Lower lobe of right lung (tissue), 2 donors: ENCODE data around the gene DENND4A. TPM values are rescaled to one million over a fixed set of nuclear protein-coding genes. Genes with fewer than 3 reads are reported as not detected.
A peak's percentile ranks its signal among the peaks of the same experiment; 100 is the strongest.

Experiments used
- ATAC-seq, 2 donors: fragments of 200-7000 bp; cut with Tn5 transposase; one replicate each; pipeline ENCODE4 v1.9.1; 2020 to 2022; ENCODE audit warnings: mild to moderate bottlenecking in 2 of 2, moderate library complexity in 2 of 2
- DNase-seq: peaks from one replicate; pipeline ENCODE4 v3.0.0-alpha.2; 2020
- H3K27ac ChIP-seq: fragments of 200-600 bp; one replicate; pipeline ENCODE4 v1.8.0; 2022
- H3K27me3 ChIP-seq: fragments of 200-600 bp; one replicate; pipeline ENCODE4 v1.8.0; 2022; ENCODE audit warnings: low read depth
- H3K36me3 ChIP-seq: fragments of 200-600 bp; one replicate; pipeline ENCODE4 v1.8.0; 2022; ENCODE audit warnings: mild to moderate bottlenecking
- H3K4me1 ChIP-seq: fragments of 200-600 bp; one replicate; pipeline ENCODE4 v1.8.0; 2022
- H3K4me3 ChIP-seq: fragments of 200-600 bp; one replicate; pipeline ENCODE4 v1.8.0; 2022; ENCODE audit warnings: mild to moderate bottlenecking
- H3K9me3 ChIP-seq: fragments of 200-600 bp; one replicate; pipeline ENCODE4 v1.8.0; 2022
- CTCF ChIP-seq: fragments of 200-600 bp; IDR thresholded peaks from one replicate; pipeline ENCODE4 v1.8.0; 2022; ENCODE audit warnings: antibody characterized with exemption, mild to moderate bottlenecking
- intact Hi-C: fragments of 100-400 bp; cut with DNase I; formaldehyde crosslinking; loops from one replicate; pipeline ENCODE4 v1.11.0; 2022
- total RNA-seq: library from RNA; stranded (reverse); fragmentation: NEBNext Ultra II Directional; extraction: Animal tissue kit (Norgen Biotek cat#: 25700); gene quantifications from one replicate; pipeline ENCODE4 v1.2.1, GENCODE V29; 2021
- donor health status: DM: no; HTN: yes; CAD: no; lungs with severe emphysema.

Gene DENND4A
- total RNA-seq, 1 donor from 2014 or later: 34.6 TPM

DNA sequence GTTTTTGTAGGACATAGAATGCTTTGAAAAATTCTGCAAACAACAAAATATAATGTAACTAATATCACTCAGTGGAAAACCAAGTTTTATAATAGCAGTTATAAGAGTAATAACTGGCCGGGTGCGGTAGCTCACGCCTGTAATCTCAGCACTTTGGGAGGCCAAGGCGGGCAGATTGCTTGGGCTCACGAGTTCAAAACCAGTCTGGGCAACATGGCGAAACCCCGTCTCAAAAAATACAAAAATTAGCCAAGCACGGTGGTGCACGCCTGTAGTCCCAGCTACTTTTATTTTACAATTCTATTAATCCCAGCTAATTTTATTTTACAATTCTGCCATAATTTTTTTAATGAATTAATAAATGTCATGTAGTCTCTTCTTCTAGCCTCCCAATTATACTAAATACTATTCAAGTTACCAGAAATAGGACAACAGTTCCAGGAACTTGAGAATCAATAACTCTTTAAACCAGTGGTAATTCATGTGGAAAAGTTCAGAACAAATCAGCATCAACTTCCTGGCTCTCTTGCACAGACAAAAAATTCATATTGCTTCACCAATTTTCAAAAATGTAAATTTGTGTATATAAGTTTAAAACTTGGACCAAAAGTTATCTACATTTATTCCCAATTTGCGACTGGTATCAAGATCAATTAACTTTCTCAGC lies 2.2 kb downstream of the DENND4A start:
- Histone ChIP-seq H3K27me3 (no peaks in the 10 kb centered on the region), H3K36me3 (peaks cover 3% of the 10 kb centered on the region), H3K4me1 (peaks cover 51% of the 10 kb centered on the region), H3K4me3 (peak overlapping the region; percentile 80), H3K27ac (peak overlapping the region; percentile 98), H3K9me3 (no peaks in the 10 kb centered on the region)
- intact Hi-C loops: no loop called here
- no peak for TF ChIP-seq CTCF
- ATAC-seq (no peak), DNase-seq (no peak)

- DNase-seq (no peak), ATAC-seq (no peak)
- H3K4me1 ChIP-seq: peaks cover 51% of the 10 kb centered on the region
- H3K9me3 ChIP-seq: no peaks in the 10 kb centered on the region
- no peaks in the 10 kb centered on the region for H3K27me3 ChIP-seq
- H3K4me3 ChIP-seq: no peak overlapping the region
- no peak for TF ChIP-seq CTCF
- peaks cover 9% of the 10 kb centered on the region for H3K36me3 ChIP-seq
- intact Hi-C loops: no loop called here
- no peak overlapping the region for H3K27ac ChIP-seq
Observed at GRCh38 chr15:65789105-65789504, 3.0 kb downstream of the DENND4A start.

- H3K4me1 ChIP-seq: peaks cover 45% of the 10 kb centered on the region
- ATAC-seq (no peak), DNase-seq (no peak)
- no peaks in the 10 kb centered on the region for H3K27me3 ChIP-seq
- intact Hi-C loops: no loop called here
- H3K36me3 ChIP-seq: peaks cover 9% of the 10 kb centered on the region
- H3K27ac ChIP-seq: peak overlapping the region; percentile 40
- H3K9me3 ChIP-seq: no peaks in the 10 kb centered on the region
- H3K4me3 ChIP-seq: no peak overlapping the region
- no peak for TF ChIP-seq CTCF
Observed at GRCh38 chr15:65787260-65787659, 4.8 kb downstream of the DENND4A start.

DNA sequence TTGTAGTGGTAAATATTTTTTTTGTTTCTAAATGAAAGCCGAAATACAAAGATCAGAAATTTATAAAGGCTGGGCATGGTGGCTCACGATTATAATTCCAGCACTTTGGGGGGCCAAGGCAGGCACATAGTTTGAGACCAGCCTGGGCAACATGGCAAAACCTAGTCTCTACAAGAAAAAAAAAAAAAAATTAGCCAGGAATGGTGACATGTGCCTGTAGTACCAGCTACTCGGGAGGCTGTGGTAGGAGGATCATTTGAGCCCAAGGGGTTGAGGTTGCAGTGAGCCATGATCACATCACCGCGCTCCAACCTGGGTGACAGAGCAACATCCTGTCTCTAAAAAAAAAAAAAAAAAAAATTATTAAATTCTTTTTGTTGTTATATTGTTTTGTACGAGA lies 6.9 kb downstream of the DENND4A start:
- DNase-seq: no peak
- intact Hi-C loops: no loop called here
- TF ChIP-seq CTCF: no peak
- H3K9me3 ChIP-seq: no peaks in the 10 kb centered on the region
- no peak overlapping the region for H3K27ac ChIP-seq
- H3K4me3 ChIP-seq: no peak overlapping the region
- ATAC-seq: no peak
- no peaks in the 10 kb centered on the region for H3K27me3 ChIP-seq
- peaks cover 42% of the 10 kb centered on the region for H3K4me1 ChIP-seq
- peaks cover 9% of the 10 kb centered on the region for H3K36me3 ChIP-seq

- Histone ChIP-seq H3K9me3 (no peaks in the 10 kb centered on the region), H3K27me3 (no peaks in the 10 kb centered on the region), H3K4me1 (peaks cover 30% of the 10 kb centered on the region), H3K27ac (no peak overlapping the region), H3K4me3 (no peak overlapping the region), H3K36me3 (peaks cover 9% of the 10 kb centered on the region)
- TF ChIP-seq CTCF: no peak
- DNase-seq: no peak
- no peak for ATAC-seq
- intact Hi-C loops: no loop called here
Observed at GRCh38 chr15:65783872-65784271, 8.2 kb downstream of the DENND4A start.
